Measurements from ENCODE around the gene SUOX.

GRCh38 chr12:56040151-56040550, 43.1 kb downstream of the SUOX start:
- no peak for TF ChIP-seq POLR2A (IDR thresholded peaks at IDR 0.05)
- TF ChIP-seq CTCF (IDR thresholded peaks at IDR 0.05) = no peak

Data from uterus (tissue), 2 donors.